MCF 10A (cell line): ENCODE data around the gene ALS2CL. TPM values are rescaled to one million over a fixed set of nuclear protein-coding genes. Genes with fewer than 3 reads are reported as not detected.
"Not testable (repeated sequence)": the region's sequence is repeated elsewhere in the genome, so short reads cannot be mapped to it uniquely, and the experiment has no call there.

Source experiments
- BruUV-seq: library from RNA; stranded (reverse); fragments of 400-500 nt; replicated peaks from 2 replicates; lab custom pipeline; 2021; lab: Mats Ljungman, UMichigan
- CTCF ChIA-PET: fragments of 300-600 bp; sonication (Branson Sonifier 250); formaldehyde crosslinking; extraction: SDS; loops from one replicate; lab custom pipeline; 2021; ENCODE audit warnings: antibody characterized with exemption, inconsistent platforms; lab: Yijun Ruan, JAX
- POLR2A ChIA-PET: fragments of 300-600, 350-650 bp; sonication (Branson Sonifier 250); formaldehyde crosslinking; extraction: SDS; loops from one replicate; lab custom pipeline; 2020; ENCODE audit warnings: antibody characterized with exemption, inconsistent platforms; lab: Yijun Ruan, JAX
- DNase-seq: peaks from one replicate; pipeline ENCODE4 v3.0.0-alpha.2; 2018; ENCODE audit not compliant: unreplicated experiment
- H3K27ac Mint-ChIP-seq: one replicate; pipeline ENCODE4 v1.8.0; 2022; ENCODE audit warnings: mild to moderate bottlenecking, low read depth, mixed read lengths; ENCODE audit not compliant: unreplicated experiment
- H3K27me3 Mint-ChIP-seq: one replicate; pipeline ENCODE4 v1.8.0; 2022; ENCODE audit warnings: mixed read lengths; ENCODE audit not compliant: insufficient read depth, unreplicated experiment
- H3K36me3 Mint-ChIP-seq: one replicate; pipeline ENCODE4 v1.8.0; 2022; ENCODE audit warnings: mild to moderate bottlenecking, moderate library complexity, mixed read lengths; ENCODE audit not compliant: insufficient read depth, unreplicated experiment
- H3K4me1 Mint-ChIP-seq: one replicate; pipeline ENCODE4 v1.8.0; 2022; ENCODE audit warnings: mixed read lengths; ENCODE audit not compliant: insufficient read depth, unreplicated experiment
- H3K4me3 Mint-ChIP-seq: one replicate; pipeline ENCODE4 v1.8.0; 2022; ENCODE audit warnings: mild to moderate bottlenecking, moderate library complexity, mixed read lengths; ENCODE audit not compliant: unreplicated experiment
- H3K9me3 Mint-ChIP-seq: one replicate; pipeline ENCODE4 v1.8.0; 2022; ENCODE audit warnings: mixed read lengths; ENCODE audit not compliant: unreplicated experiment
- intact Hi-C: fragments of 100-400 bp; cut with micrococcal nuclease; formaldehyde crosslinking; loops from 2 replicates; pipeline ENCODE4 v1.14.1; 2022
- total RNA-seq: library from RNA; stranded (reverse); gene quantifications from 2 replicates; pipeline ENCODE4 v1.2.3, GENCODE V29; 2022
- TF ChIP-seq, protein P1 (sequence below): fragments of 200-600 bp; IDR thresholded peaks from one replicate; pipeline ENCODE4 v1.8.0; 2022; ENCODE audit warnings: antibody characterized with exemption, mild to moderate bottlenecking; ENCODE audit not compliant: unreplicated experiment

ALS2CL gene
- total RNA-seq, 1 experiment from 2014 or later, result 95.5 TPM

DNA sequence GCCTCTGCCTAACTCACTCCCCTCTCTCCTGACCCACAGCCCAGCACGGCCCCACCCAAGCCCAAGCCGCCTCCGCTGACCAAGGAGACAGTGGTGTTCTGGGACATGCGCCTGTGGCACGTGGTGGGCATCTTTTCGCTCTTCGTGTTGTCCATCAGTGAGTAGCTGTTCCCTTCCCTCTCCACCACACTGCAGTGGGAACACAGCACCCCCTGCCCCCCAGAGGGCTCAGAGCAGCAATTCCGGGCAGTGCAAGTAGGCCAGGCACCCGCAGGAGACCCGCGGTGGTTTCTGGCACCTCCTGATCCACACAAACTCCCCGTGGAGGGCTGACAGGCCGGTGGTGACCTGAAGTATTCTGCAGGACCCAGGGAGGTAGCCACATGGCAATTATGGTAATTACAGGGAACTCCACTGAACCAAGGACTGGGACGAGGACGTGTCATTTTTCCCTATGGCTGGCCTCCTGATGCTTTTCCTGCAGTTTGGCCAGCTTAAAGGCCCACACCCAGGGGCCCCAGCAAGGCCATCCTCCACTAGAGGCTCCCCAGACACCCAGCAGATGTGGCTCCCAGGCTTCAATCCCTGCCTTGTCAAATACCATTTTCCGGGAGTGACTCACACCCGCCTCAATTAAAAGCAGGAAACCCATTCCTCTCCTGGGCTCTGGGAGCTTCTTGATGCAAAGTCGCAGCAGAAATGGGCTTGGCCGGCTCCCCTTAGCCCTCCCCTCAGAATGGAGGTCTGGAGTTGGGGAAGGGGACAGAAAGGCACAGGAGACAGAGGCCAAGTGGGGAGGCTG lies 12.5 kb upstream of the ALS2CL start:
- peak; percentile 49 for DNase-seq

DNA sequence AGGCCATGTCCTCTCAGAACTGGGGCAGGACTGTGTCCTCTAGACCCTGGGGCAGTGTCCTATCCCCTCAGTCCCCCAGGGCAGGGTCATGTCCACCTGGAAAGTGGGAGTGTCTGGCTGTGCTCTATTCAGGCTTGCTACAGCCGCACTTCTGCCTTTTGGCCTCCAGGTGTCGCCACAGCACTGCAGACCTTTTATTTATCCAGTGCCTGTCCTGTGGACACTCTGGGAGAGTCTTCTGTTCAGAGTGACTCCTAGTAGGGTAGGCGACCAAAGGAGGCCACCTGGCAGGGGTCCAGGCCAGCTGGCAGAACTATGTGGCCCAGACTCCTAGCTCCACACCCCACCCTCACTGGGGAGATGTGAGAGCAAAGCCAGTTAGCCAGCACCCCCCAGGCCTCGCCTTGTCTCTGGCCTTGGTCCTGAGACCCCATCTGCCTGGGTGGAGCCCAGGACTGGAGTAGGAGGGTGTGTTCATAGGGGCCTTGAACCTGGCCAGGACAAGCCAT lies 11.6 kb upstream of the ALS2CL start:
- POLR2A ChIA-PET, result interaction anchor here (0.8 kb wide), 1 partner anchor 638 kb away, joined by 3 read pairs; no protein-coding TSS in a partner anchor
- BruUV-seq, result no TSS peak
- CTCF ChIA-PET, result interaction anchor here (0.6 to 3.1 kb wide), 15 partner anchors 8 to 821 kb away, joined by 3 to 19 read pairs (median 3); no protein-coding TSS in a partner anchor
- intact Hi-C loops, result loop anchor here (1.0 to 5.0 kb wide), 5 partner anchors 190 to 666 kb away; no protein-coding TSS in a partner anchor
- no peak overlapping the region for H3K27ac Mint-ChIP-seq
- H3K4me1 Mint-ChIP-seq, result peaks cover 6% of the 10 kb centered on the region
- H3K27me3 Mint-ChIP-seq, result no peaks in the 10 kb centered on the region
- no peaks in the 10 kb centered on the region for H3K9me3 Mint-ChIP-seq
- DNase-seq, result peak; percentile 75
- no peak overlapping the region for H3K4me3 Mint-ChIP-seq
- TF ChIP-seq, protein P1, sequence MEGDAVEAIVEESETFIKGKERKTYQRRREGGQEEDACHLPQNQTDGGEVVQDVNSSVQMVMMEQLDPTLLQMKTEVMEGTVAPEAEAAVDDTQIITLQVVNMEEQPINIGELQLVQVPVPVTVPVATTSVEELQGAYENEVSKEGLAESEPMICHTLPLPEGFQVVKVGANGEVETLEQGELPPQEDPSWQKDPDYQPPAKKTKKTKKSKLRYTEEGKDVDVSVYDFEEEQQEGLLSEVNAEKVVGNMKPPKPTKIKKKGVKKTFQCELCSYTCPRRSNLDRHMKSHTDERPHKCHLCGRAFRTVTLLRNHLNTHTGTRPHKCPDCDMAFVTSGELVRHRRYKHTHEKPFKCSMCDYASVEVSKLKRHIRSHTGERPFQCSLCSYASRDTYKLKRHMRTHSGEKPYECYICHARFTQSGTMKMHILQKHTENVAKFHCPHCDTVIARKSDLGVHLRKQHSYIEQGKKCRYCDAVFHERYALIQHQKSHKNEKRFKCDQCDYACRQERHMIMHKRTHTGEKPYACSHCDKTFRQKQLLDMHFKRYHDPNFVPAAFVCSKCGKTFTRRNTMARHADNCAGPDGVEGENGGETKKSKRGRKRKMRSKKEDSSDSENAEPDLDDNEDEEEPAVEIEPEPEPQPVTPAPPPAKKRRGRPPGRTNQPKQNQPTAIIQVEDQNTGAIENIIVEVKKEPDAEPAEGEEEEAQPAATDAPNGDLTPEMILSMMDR, result peak; percentile 97
- H3K36me3 Mint-ChIP-seq, result no peaks in the 10 kb centered on the region

More for the DNA sequence above, 12.5 kb upstream of the ALS2CL start:
- TF ChIP-seq, protein P1, result no peak
- POLR2A ChIA-PET, result interaction anchor here (0.8 kb wide), 1 partner anchor 637 kb away, joined by 3 read pairs; no protein-coding TSS in a partner anchor
- Mint-ChIP-seq H3K4me1 (peaks cover 6% of the 10 kb centered on the region), H3K27ac (no peak overlapping the region), H3K4me3 (no peak overlapping the region), H3K9me3 (no peaks in the 10 kb centered on the region), H3K36me3 (no peaks in the 10 kb centered on the region), H3K27me3 (no peaks in the 10 kb centered on the region)
- CTCF ChIA-PET, result interaction anchor here (0.6 to 3.1 kb wide), 21 partner anchors 8 to 1079 kb away, joined by 3 to 19 read pairs (median 3); no protein-coding TSS in a partner anchor
- intact Hi-C loops, result loop anchor here (1.0 to 5.0 kb wide), 5 partner anchors 189 to 665 kb away; no protein-coding TSS in a partner anchor
- no TSS peak for BruUV-seq

DNA sequence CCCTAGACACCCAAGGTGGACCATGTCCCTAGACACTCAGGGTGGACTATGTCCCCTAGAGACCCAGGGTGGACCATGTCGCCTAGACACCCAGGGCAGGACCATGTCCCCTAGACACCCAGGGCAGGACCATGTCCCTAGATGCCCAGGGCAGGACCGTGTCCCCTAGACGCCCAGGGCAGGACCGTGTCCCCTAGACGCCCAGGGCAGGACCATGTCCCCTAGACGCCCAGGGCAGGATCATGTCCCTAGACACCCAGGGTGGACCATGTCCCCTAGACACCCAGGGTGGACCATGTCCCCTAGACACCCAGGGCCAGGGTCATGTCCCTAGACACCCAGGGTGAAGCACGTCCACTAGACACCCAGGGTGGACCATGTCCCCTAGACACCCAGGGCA lies 10.9 kb upstream of the ALS2CL start:
- H3K27ac Mint-ChIP-seq, H3K4me3 Mint-ChIP-seq, DNase-seq, H3K36me3 Mint-ChIP-seq, H3K4me1 Mint-ChIP-seq, H3K27me3 Mint-ChIP-seq, BruUV-seq, H3K9me3 Mint-ChIP-seq, POLR2A ChIA-PET: not testable (repeated sequence)
- CTCF ChIA-PET, result interaction anchor here (0.6 to 2.6 kb wide), 4 partner anchors 75 to 721 kb away, joined by 4 to 19 read pairs (median 6); no protein-coding TSS in a partner anchor
- intact Hi-C loops, result loop anchor here (2.0 kb wide), 1 partner anchor 666 kb away; no protein-coding TSS in a partner anchor

DNA sequence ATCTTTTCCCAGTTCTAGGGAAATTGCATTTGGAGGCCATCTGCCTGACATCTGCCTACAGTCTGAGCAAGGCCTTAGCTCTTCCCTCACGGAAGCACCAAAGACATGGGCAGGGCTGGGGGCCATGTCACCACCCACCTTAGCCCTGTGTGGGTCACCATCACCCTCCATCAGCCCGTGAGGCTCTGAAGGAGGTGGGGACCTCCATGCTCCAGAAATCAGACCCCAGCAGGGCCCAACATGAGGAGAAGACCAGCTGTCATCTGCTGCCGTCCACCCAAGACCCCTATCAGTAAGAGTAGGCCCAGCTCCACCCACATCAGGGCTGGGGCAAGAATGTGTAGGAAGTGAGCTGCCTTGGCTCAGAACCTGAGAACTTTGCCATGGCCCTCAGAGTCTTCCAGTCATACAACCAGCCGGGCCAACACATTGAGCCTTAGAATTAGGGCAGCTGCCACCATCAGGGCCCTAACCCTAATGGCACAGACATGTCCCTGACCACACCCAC lies 9.6 kb upstream of the ALS2CL start:
- H3K27ac Mint-ChIP-seq, result no peak overlapping the region
- H3K4me3 Mint-ChIP-seq, result no peak overlapping the region
- no TSS peak for BruUV-seq
- no peaks in the 10 kb centered on the region for H3K9me3 Mint-ChIP-seq
- TF ChIP-seq, protein P1, result no peak
- CTCF ChIA-PET, result interaction anchor here (0.6 to 2.6 kb wide), 10 partner anchors 74 to 661 kb away, joined by 3 to 19 read pairs (median 4); no protein-coding TSS in a partner anchor
- H3K36me3 Mint-ChIP-seq, result no peaks in the 10 kb centered on the region
- intact Hi-C loops, result no loop called here
- DNase-seq, result no peak
- peaks cover 6% of the 10 kb centered on the region for H3K4me1 Mint-ChIP-seq
- POLR2A ChIA-PET, result interaction anchor here (1.4 kb wide), 1 partner anchor 10 kb away, joined by 7 read pairs; the partner anchor contains the start of gene ALS2CL
- H3K27me3 Mint-ChIP-seq, result no peaks in the 10 kb centered on the region
